GM12801 (cell line): ENCODE results near the gene NOP9.

Source experiments
- CTCF ChIP-seq: IDR thresholded peaks from one replicate; pipeline ENCODE4 v1.5.1; 2011; ENCODE audit warnings: control low read depth; ENCODE audit not compliant: insufficient read length; ENCODE audit errors: extremely low read depth

Gene NOP9

GRCh38 chr14:24356208-24356607, 56.6 kb downstream of the NOP9 start:
- TF ChIP-seq CTCF, result no peak
